HepG2 (cell line): ENCODE results near the gene MCTS1. TPM values are rescaled to one million over a fixed set of nuclear protein-coding genes. Genes with fewer than 3 reads are reported as not detected.

ENCODE experiments used
- polyA plus RNA-seq, 8 experiments: library from polyadenylated mRNA; depleted of rRNA in 3 of 8; stranded (reverse) in 7 of 8; unstranded in 1 of 8; fragments of >200 nt; fragmentation: Illumina TruSeq in 4 of 8; extraction: Trizol in 4 of 8; gene quantifications; 2 replicates each; pipeline versions ENCODE4 v1.2.1 to v1.2.3, GENCODE V29; 2011 to 2016; ENCODE audit warnings: low read depth in 4 of 8, missing spikeins in 1 of 8, mixed read lengths in 1 of 8; ENCODE audit not compliant: insufficient read depth in 1 of 8
- total RNA-seq, 5 experiments: library from RNA; depleted of rRNA; stranded (reverse); fragments of >200 nt; fragmentation: Illumina TruSeq; extraction: Trizol; gene quantifications; 2 replicates each; pipeline ENCODE4 v1.2.3, GENCODE V29; 2016; ENCODE audit warnings: low read depth in 1 of 5

Gene MCTS1
- total and polyA plus RNA-seq, 2 of the 13 experiments (the other 11 are each of a cell fraction or from before 2014, with no cell fraction given): 30.1 to 59.0 TPM

Other genes with a start within 250 kb of the MCTS1 start
- gene ATP1B4, start 242.0 kb upstream of the MCTS1 start, total RNA-seq (2016; rRNA removed; fragmentation: Illumina TruSeq; extraction: Trizol): not detected in 2 replicates
- not detected in 2 replicates for gene ATP1B4, start 242.0 kb upstream of the MCTS1 start, polyA plus RNA-seq (2011; rRNA removed)
- gene LAMP2, start 134.8 kb upstream of the MCTS1 start, total RNA-seq (2016; rRNA removed; fragmentation: Illumina TruSeq; extraction: Trizol): 63.0 and 127 TPM in 2 replicates
- 143 and 170 TPM in 2 replicates for gene LAMP2, start 134.8 kb upstream of the MCTS1 start, polyA plus RNA-seq (2011; rRNA removed)
- 28.5 and 50.0 TPM in 2 replicates for gene CUL4B, start 43.1 kb upstream of the MCTS1 start, total RNA-seq (2016; rRNA removed; fragmentation: Illumina TruSeq; extraction: Trizol)
- gene CUL4B, start 43.1 kb upstream of the MCTS1 start, polyA plus RNA-seq (2011; rRNA removed): 20.0 and 21.6 TPM in 2 replicates
- 18.2 and 31.9 TPM in 2 replicates for gene C1GALT1C1, start 26.0 kb downstream of the MCTS1 start, total RNA-seq (2016; rRNA removed; fragmentation: Illumina TruSeq; extraction: Trizol)
- 21.7 and 26.3 TPM in 2 replicates for gene C1GALT1C1, start 26.0 kb downstream of the MCTS1 start, polyA plus RNA-seq (2011; rRNA removed)